DLD1 (cell line): ENCODE results near the gene MAP3K20.
"Not testable (repeated sequence)": the region's sequence is repeated elsewhere in the genome, so short reads cannot be mapped to it uniquely, and the experiment has no call there.

ENCODE experiments used
- in situ Hi-C: cut with HindIII; loops from 2 replicates; pipeline ENCODE4 v1.10.0; 2017; ENCODE audit warnings: low sequenced_read_pairs

Gene MAP3K20

DNA sequence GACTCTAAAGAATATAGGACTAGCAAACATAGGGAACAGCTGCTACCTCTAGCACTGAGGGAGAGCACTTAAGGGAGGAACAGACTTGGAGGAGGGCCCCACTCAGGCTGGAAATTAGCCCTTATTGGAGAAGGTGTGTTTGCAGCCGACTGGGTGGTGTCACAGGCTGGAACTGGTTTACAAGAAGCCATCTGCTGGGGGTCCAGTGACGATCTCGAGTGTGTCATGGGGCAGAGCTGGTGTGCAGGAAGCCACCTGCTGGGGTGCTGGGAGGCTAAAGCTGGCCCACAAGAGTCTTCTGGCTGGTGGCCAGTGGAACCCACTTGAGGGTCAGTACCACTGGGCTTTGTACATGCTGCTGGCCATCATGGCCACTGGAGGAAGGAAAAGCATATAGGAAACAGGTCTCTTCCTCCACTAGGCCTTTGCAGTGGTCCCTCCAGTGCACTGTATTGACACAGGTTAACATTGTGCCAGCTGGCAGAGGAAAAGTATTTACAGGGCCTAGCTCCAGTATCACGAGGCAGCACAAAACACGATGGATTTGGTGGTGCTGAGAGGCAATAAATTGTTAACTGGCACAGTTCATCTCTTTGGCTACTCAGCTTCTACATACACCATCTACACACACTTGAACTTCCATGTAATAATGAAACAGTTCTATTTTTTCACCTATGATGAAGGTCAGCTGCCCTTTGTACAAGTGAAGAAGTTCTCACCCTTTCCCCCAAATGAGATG lies 43.6 kb downstream of the MAP3K20 start:
- in situ Hi-C loops: no loop called here

DNA sequence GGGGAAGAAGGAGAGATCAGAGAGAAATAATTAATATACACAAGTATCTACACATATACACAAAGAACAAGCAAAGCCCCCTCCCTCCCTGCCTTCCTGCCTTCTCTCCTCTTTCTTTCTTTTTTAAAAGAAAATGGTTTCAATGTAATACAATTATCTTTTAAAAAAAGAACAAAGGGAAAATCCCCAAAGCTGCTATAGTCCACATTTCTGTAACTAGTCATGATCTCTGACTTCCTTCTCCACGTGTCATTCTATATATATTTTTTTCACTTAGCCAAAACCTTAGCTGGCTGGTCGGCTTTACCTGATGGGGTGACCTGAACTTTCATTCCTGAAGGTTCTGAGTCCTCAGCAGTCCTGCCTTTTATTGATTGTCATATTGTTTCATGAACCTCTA lies 44.3 kb downstream of the MAP3K20 start:
- in situ Hi-C loops: no loop called here

DNA sequence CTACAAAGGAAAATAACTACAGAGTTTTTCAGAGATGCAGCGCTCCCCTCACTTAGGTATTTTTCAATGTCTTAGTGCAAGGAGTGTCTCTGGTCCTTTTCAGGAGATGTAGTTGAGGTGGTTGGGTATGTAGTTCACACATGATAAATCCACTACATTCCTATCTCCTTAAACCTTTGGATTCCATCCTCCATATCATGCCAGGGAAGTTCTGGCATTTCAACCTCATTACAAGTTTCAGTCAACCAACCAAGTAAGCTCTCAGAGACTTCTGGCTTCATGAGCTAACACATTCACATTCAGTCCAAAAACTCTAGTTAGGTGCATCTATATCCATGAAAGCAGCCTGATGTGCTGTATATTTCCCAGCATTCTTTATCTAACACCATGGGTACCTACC lies 47.3 kb downstream of the MAP3K20 start:
- in situ Hi-C loops: no loop called here

DNA sequence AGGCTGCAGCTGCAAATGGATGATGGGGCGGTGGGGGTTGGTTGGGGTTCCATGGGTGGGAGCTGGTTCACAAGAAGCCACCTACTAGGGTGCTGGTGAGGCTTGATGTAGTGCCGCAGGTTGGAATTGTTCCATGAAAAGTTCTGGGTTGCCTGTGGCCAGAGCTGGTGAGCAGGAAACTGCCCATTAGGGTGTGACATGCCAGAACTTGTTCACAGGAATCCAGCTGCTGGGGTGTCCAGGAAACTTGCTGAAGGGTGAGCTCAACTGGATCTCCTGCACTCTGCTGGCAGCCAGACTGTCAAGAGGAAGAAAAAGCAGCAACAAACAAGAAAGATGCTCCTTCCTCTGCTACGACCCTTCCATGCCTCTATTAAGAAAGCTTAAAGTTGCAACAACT lies 48.8 kb downstream of the MAP3K20 start:
- in situ Hi-C loops: no loop called here

DNA sequence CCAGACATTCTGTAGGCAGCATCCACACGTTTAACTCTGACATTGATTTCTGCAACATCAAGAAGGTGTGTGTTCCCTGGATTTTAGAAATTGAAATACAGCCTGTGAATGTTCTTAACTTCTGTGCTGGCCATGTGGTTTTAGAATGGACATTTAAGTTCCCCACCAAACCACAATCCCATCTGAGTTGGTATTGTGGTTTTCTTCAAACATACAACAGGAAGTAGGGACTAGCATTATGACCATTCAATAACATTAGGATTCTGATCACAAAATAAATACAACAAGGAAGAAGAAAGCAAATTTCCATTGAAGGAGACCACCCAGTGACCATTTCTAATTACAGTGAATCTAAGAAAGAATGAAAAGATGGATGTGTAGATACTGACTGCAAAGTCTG lies 51.2 kb downstream of the MAP3K20 start:
- in situ Hi-C loops: no loop called here

DNA sequence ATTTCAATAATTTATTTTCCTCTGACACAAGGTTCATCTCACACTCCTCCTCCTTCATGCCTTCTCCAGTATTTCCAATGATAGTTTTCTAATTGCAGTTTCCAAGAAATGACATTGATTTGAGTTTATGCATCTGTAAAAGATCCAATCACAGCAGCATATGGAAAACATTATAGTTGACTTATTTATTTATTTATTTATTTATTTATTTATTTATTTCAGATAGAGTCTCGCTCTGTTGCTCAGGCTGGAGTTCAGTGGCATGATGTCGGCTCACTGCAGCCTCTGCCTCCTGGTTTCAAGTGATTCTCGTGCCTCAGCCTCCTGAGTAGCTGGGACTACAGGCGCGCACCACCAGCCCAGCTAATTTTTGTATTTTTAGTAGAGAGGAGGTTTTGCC lies 52.5 kb downstream of the MAP3K20 start:
- in situ Hi-C loops: not testable (repeated sequence)

DNA sequence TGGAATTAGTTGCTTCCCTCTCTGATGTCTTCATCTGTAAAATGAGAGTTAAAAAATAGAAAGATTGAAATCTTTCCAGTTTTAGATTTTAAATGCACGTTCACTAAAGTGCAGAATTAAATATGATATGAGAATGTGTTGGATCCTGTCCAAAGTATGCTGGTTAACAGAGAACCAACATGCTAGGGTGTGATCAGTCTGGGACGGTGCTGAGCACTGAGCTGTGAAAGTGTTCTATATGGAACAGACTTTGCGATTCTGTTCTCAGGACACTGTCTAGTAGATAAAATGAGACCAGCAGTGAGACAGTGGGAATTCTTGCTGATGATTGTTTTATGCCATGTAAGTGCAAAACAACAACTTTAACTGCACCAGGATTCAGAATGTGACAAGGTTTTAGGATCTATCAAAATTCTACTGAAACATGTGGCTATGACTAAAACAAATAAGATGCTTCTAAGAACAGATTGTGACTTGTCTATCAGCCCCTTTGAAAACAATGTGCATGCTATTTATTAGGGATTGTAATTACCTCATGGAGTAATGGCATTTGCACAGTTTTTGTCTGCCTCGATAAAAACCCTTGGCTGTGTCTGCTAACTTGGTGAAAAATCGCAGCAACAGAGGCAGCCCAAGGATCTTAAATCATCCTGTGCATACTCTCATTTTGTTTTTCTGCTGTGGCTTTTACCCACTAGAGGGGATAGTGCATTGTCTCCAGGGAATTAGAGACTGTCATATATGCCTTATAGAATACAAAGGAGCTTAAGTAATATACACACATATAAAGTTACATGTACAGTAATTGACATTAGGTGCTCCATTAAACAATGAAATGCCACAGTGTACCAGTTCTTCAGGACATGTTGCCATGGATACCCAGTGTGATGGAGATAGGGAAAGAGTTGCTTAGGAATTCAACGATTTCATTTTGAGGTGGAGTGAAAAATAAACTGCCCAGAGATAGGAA lies 55.1 kb downstream of the MAP3K20 start:
- in situ Hi-C loops: no loop called here

DNA sequence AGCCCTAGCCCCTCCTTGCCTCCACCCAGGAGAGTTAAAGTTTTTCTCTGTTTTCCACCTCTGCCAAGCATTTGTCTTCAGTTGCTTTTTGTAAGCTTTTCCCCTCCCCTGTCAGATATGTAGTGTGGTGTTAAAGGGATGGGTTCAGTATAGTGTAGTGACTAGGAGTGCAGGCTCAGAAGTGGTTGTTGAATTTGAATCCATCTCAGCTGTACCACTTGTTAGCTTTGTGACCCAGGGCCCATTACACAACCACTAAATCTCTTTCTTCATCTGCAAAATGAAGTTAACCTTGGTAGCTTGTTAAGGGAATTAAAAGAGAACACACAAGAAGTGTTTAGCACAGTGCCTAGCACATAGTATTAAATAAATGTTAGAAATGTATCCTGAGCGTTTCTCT lies 56.9 kb downstream of the MAP3K20 start:
- in situ Hi-C loops: no loop called here

DNA sequence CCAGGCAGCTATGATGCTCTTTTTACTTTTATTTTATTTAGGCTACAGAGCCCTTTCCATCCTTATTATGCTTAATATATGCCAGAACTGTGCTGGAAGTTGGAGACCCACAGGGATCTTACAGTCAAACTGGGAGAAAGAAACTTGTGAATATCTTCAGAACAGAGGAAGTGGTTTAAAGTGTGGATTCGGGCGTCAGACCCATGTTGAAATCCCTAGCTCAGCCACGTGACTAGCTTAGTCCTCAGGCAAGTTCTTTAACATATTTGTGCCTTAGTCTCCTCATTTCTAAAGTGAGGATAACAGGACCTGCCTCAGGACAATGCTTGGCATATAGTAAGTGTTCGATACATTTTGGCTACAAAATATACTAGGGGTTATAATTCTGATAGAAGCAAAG lies 59.1 kb downstream of the MAP3K20 start:
- in situ Hi-C loops: no loop called here

DNA sequence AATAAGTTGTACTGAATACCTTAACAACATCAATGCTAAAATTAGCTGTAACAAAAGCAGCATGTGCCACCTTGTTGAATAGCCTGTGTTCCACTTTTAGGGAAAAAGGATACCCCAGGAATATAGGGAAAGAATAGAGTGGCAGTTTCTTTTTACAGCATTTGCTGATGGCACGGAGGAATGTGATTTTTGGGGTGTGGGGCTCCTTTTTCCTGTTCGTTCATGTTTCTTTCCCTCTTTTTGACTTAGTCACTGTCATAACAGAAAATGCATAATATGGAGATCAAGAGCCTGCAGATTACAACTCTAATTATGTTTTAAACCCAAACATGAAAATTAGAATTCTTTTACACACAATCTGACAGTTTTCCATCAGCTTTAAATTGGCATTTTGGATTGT lies 60.4 kb downstream of the MAP3K20 start:
- in situ Hi-C loops: no loop called here

DNA sequence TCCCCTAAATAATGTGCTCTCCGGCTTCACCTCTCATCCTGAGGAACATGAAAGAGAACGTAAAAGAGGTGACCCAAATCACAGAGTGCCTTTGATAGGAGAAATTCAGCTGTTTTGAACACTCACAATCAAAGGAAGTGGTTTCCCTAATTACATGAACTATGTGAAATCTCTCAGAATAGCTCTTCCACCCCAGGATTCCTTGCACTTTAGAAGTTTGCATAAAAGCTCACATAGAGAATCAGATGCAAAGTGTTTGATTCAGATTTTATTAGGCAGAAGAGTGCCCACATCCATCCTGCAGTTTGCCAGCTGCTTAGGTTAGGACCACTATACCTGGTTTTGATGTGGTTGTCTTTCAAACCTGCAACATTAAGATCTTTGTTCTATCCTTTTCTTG lies 61.0 kb downstream of the MAP3K20 start:
- in situ Hi-C loops: no loop called here

DNA sequence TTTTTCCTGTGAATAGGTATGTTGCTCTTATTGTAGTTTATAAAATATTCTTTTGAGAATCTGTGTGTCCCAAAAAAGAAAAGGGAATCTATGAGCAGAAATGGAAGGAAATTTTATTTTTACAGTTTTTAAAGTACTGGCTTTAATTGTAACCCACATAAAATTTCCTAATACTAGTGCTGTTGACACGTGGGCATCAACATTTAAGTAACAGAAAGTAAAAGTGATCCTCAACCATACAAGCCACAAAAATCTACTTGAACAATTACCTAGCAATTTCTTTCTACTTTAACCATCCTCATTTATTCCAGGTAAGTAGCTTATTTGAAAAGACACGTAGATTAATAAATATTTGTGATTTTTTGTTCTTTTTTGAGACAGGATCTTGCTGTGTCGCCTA lies 62.0 kb downstream of the MAP3K20 start:
- in situ Hi-C loops: no loop called here

DNA sequence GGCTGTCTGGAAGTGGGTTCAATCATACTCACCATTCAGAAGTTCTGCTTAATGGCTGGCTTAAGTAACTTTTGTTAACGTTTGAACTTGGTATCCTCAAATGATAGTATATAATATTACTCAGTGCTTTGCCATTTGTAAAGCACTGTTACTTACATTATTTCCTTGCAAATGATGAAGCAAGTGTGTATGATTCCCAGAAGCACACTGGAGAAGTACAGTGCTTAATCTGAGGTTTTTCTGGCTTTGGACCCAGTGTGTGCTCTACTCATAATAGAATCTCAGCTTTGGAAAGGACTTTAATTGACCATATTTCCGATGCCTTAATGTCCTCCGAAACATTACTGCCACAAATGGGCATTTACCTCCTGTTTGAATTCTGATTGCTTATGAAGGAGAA lies 63.3 kb downstream of the MAP3K20 start:
- in situ Hi-C loops: no loop called here

DNA sequence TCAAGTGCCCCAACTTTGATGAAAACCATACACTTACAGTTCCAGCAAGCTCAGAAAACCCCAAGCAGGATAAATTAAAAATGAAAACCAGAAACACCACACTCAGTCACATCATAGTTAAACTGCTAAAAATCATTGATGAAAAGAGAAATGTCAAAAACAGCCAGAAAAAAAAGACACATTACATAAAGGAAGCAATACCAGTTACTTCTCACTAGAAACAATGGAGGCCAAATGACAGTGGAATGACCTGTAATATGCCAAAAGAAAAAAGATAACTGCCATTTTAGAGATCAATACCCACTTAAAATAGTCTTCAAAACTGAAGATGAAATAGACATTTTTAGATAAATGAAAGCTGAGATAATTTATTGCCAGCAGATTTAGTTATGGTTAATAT lies 66.0 kb downstream of the MAP3K20 start:
- in situ Hi-C loops: no loop called here

DNA sequence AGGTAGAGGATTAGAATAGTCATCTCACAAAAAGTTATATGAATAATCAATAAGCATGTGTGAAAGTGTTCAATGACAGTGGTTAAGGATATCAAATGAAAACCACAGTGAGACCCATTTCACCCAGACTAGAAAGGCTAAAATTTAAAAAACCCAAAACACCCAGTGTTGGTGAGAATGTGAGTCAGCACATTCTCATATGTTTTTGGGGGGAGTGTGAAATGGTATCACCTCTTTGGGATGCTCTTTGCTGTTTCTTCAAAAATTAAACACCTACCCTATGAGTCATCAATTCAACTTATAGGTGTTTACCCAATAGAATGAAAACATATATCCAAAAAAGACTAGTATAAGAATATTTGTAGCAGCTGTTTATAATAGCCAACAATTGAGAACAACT lies 69.8 kb downstream of the MAP3K20 start:
- in situ Hi-C loops: no loop called here

DNA sequence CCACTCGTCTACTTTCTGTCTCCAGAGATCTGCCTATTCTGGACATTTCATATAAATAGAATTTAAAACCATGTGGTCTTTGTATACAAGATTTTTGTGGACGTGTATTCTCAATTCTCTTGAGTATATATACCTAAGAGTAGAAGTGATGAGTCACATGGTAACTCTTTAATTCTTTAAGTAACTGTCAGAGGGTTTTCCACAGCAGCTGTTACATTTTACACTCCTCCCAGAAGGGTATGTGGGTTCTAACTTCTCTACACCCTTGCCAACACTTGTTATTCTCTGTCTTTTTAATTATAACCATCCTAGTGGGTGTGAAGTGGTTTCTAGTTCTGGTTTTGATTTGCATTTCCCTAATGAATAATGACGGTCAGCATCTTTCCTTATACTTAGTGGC lies 70.9 kb downstream of the MAP3K20 start:
- in situ Hi-C loops: no loop called here

DNA sequence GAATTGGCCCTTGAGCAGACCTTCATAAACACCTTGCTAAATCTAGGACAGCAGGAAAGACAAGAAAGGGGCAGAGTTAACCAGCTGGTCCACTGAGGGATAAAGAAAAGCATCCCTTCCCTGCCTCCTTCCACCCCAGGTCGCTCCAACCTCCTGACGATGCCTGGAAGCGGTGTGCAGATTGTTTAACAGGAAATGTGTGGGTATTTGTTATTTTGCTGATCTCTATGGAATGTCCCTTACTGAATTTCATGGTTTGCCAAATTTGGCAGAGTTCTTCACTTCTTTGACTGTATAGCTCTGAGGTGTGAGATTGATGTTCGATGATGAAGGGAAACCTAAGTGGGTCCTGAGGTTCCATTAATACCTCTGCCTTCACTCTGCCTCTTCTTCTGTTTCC lies 72.9 kb downstream of the MAP3K20 start:
- in situ Hi-C loops: no loop called here

DNA sequence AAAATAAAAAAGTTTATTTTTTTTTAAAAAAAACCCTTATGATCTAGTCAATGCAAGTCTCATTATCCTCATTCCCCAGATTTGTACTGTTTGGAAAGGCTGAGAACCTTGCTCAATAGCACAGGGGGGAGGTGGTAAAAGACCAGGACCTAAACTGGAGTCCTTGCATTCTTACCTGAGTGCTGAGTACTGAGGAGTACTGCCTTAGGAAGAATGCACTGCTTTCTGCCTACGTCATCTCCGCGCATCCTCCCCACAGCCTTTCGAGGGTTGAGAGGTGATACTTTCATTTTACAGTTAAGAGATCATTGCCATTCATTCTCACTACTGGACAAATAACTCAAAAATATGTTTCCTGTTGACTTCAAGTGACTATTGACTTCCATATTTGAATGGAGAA lies 73.8 kb downstream of the MAP3K20 start:
- in situ Hi-C loops: no loop called here

DNA sequence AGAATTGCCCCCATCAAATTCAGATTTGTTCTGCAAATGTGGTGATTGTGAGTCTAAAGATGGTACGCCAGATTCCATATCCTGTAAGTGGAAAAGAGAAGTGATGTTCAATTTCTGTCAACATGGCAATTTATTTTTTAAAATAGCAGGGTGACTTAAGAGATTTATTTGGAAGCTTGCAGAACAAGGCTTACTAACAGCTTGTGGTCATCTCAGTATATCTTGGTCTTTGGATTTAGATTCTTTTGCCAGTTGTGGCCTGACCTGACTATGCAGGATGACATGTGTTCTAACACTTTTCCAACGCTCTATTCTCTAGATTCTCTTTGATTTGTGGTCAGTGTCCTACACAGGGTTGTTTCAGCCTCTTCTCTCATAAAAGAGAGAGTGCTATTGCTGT lies 74.4 kb downstream of the MAP3K20 start:
- in situ Hi-C loops: no loop called here

DNA sequence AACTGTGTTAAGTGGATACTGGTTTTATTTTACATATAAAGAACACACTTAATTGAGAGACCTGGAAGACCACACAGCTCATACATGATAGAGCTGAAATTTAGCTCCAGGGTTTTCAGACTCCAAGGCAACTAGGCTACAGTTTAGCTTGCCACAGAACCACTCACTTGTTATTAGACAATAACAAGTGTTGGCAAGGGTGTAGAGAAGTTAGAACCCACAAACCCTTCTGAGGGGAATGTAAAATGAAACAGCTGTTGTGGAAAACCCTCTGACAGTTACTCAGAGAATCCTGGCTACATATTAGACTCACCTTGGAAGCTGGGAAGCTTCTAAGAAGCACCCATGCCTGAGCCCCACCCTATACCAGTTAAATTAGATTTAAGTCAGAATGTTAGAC lies 75.3 kb downstream of the MAP3K20 start:
- in situ Hi-C loops: no loop called here

DNA sequence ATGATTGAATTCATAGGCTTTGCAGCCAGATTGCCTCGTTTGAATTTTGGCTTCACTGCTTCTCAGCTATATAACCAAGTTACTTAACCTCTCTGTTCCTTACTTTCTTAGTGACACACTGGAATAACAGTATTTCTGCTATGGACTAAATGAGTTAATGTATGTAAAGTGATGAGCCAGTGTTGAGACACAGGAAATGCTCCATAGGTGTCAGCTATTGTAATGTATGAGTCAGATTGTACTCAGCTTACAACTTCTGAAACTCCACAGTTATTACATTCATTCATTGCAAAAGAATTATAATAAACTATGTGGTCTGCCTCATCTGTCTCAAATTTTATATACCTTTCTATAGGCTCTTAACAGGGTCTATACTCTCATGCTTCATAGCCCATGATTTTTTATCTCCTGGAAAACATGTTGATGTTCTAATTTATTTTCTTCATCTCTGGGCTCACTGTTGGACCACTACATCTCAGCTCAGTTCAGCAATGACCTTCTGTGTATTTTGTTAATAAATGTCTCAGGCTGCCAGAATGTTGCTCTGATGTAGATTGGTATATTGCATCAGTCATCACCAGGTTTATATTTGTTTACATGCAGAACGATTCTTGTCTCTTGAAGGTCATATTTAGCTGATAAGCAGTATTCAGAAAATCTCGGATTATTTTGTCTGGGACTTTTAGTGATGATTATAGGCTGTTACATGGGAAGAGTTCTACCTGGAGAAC lies 76.2 kb downstream of the MAP3K20 start:
- in situ Hi-C loops: no loop called here
